Large intestine (tissue), 3 donors: Measurements from ENCODE around the gene DYNLT3. TPM values are rescaled to one million over a fixed set of nuclear protein-coding genes. Genes with fewer than 3 reads are reported as not detected.

Source experiments
- DNase-seq, 2 donors: peaks; one replicate each; pipeline versions ENCODE4 v3.0.0 to v3.0.0-alpha.2; 2013
- H3K27ac ChIP-seq: one replicate; pipeline ENCODE4 v1.5.1; 2013; ENCODE audit warnings: low read length
- H3K27me3 ChIP-seq: 2 replicates; pipeline ENCODE4 v1.6.1; 2013; ENCODE audit warnings: low read length; ENCODE audit not compliant: control insufficient read depth, insufficient read depth
- H3K36me3 ChIP-seq: 2 replicates; pipeline ENCODE4 v1.6.1; 2013; ENCODE audit warnings: low read length; ENCODE audit not compliant: control insufficient read depth, insufficient read depth
- H3K4me1 ChIP-seq: one replicate; pipeline ENCODE4 v1.6.1; 2013; ENCODE audit warnings: low read length; ENCODE audit not compliant: control insufficient read depth, insufficient read depth
- H3K4me3 ChIP-seq: one replicate; pipeline ENCODE4 v1.5.1; 2013; ENCODE audit warnings: low read length
- H3K9me3 ChIP-seq: one replicate; pipeline ENCODE4 v1.6.1; 2013; ENCODE audit warnings: mild to moderate bottlenecking, low read depth, low read length, moderate library complexity; ENCODE audit not compliant: control insufficient read depth
- WGBS: methylation state at CpG from one replicate; pipeline ENCODE4 v1.1.5; 2013; ENCODE audit warnings: low lambda C conversion rate; ENCODE audit not compliant: insufficient coverage; 5-methylcytosine and 5-hydroxymethylcytosine counted together
- polyA plus RNA-seq: library from polyadenylated mRNA; unstranded; fragments of 120-200 nt; gene quantifications from one replicate; pipeline ENCODE4 v1.2.1, GENCODE V29; 2013

Gene DYNLT3
- polyA plus RNA-seq, 1 donor = 23.9 TPM

- no peaks in the 10 kb centered on the region for H3K27me3 ChIP-seq
- no CpG with 5 or more reads among the region's 3 CpGs for WGBS
- no peaks in the 10 kb centered on the region for H3K36me3 ChIP-seq
Observed at GRCh38 chrX:37817579-37817978, 29.8 kb downstream of the DYNLT3 start.

GRCh38 chrX:37817176-37817575 is 30.2 kb downstream of the DYNLT3 start:
- H3K4me1 ChIP-seq = no peaks in the 10 kb centered on the region
- H3K4me3 ChIP-seq = no peak overlapping the region
- H3K36me3 ChIP-seq = no peaks in the 10 kb centered on the region
- no peaks in the 10 kb centered on the region for H3K27me3 ChIP-seq
- no peak overlapping the region for H3K27ac ChIP-seq
- H3K9me3 ChIP-seq = no peaks in the 10 kb centered on the region
- WGBS = no CpG with 5 or more reads among the region's 2 CpGs
- no peak for DNase-seq

More at GRCh38 chrX:37817579-37817978, 29.8 kb downstream of the DYNLT3 start:
- Histone ChIP-seq H3K4me1 (no peaks in the 10 kb centered on the region), H3K9me3 (no peaks in the 10 kb centered on the region), H3K4me3 (no peak overlapping the region), H3K27ac (no peak overlapping the region)
- no peak for DNase-seq

DNA sequence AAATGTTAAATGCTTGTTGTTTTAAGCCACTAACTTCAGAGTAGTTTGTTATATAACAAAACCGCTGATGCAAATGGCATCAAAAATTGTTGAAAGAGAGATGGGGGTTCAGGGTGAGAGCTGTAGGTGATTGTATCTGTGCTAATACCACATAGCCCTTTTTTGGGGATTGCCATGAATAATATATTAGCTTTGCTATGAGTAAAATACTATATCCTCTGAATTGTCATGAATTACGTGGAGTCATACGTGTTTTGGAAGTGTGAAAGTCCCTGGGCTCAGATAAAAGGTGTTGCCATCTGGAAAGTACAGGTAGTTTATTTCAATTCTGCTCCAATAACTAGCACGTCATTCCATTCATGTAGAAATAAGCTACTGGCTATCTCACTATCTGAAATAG is 30.6 kb downstream of the DYNLT3 start:
- Histone ChIP-seq H3K27me3 (no peaks in the 10 kb centered on the region), H3K4me1 (no peaks in the 10 kb centered on the region), H3K36me3 (no peaks in the 10 kb centered on the region), H3K27ac (no peak overlapping the region), H3K4me3 (no peak overlapping the region), H3K9me3 (no peaks in the 10 kb centered on the region)
- WGBS = no CpG with 5 or more reads among the region's 4 CpGs
- no peak for DNase-seq

GRCh38 chrX:37815366-37815765 is 32.0 kb downstream of the DYNLT3 start:
- no peak for DNase-seq
- no peaks in the 10 kb centered on the region for H3K4me1 ChIP-seq
- H3K27me3 ChIP-seq = no peaks in the 10 kb centered on the region
- no peaks in the 10 kb centered on the region for H3K36me3 ChIP-seq
- 50% methylated on average over 1 of the region's 5 CpGs for WGBS
- no peak overlapping the region for H3K27ac ChIP-seq
- no peaks in the 10 kb centered on the region for H3K9me3 ChIP-seq
- H3K4me3 ChIP-seq = no peak overlapping the region

- no peak for DNase-seq
- no CpG with 5 or more reads among the region's 4 CpGs for WGBS
- H3K9me3 ChIP-seq = no peaks in the 10 kb centered on the region
- no peak overlapping the region for H3K27ac ChIP-seq
- no peaks in the 10 kb centered on the region for H3K4me1 ChIP-seq
- no peaks in the 10 kb centered on the region for H3K36me3 ChIP-seq
- H3K4me3 ChIP-seq = no peak overlapping the region
- no peaks in the 10 kb centered on the region for H3K27me3 ChIP-seq
Observed at GRCh38 chrX:37813570-37813969, 33.8 kb downstream of the DYNLT3 start.

GRCh38 chrX:37812110-37812509 is 35.3 kb downstream of the DYNLT3 start:
- no peak for DNase-seq
- no peaks in the 10 kb centered on the region for H3K27me3 ChIP-seq
- H3K9me3 ChIP-seq = no peaks in the 10 kb centered on the region
- H3K4me3 ChIP-seq = no peak overlapping the region
- WGBS = no CpG with 5 or more reads among the region's 1 CpG
- no peaks in the 10 kb centered on the region for H3K36me3 ChIP-seq
- H3K27ac ChIP-seq = no peak overlapping the region
- no peaks in the 10 kb centered on the region for H3K4me1 ChIP-seq

GRCh38 chrX:37809970-37810369 is 37.4 kb downstream of the DYNLT3 start:
- H3K9me3 ChIP-seq = no peaks in the 10 kb centered on the region
- no CpG with 5 or more reads among the region's 2 CpGs for WGBS
- H3K4me1 ChIP-seq = no peaks in the 10 kb centered on the region
- no peak overlapping the region for H3K4me3 ChIP-seq
- H3K27ac ChIP-seq = no peak overlapping the region
- no peaks in the 10 kb centered on the region for H3K36me3 ChIP-seq
- DNase-seq = no peak
- no peaks in the 10 kb centered on the region for H3K27me3 ChIP-seq

- Histone ChIP-seq H3K4me3 (no peak overlapping the region), H3K9me3 (no peaks in the 10 kb centered on the region), H3K36me3 (no peaks in the 10 kb centered on the region), H3K27ac (no peak overlapping the region), H3K4me1 (no peaks in the 10 kb centered on the region), H3K27me3 (no peaks in the 10 kb centered on the region)
- DNase-seq = no peak
- no CpG with 5 or more reads among the region's 2 CpGs for WGBS
Observed at GRCh38 chrX:37803057-37803456, 44.3 kb downstream of the DYNLT3 start.

GRCh38 chrX:37802028-37802427 is 45.3 kb downstream of the DYNLT3 start:
- Histone ChIP-seq H3K27me3 (no peaks in the 10 kb centered on the region), H3K4me3 (no peak overlapping the region), H3K27ac (no peak overlapping the region), H3K9me3 (no peaks in the 10 kb centered on the region), H3K4me1 (no peaks in the 10 kb centered on the region), H3K36me3 (no peaks in the 10 kb centered on the region)
- DNase-seq = no peak

- H3K9me3 ChIP-seq = no peaks in the 10 kb centered on the region
- H3K27ac ChIP-seq = no peak overlapping the region
- no peaks in the 10 kb centered on the region for H3K27me3 ChIP-seq
Observed at GRCh38 chrX:37800717-37801116, 46.7 kb downstream of the DYNLT3 start.

DNA sequence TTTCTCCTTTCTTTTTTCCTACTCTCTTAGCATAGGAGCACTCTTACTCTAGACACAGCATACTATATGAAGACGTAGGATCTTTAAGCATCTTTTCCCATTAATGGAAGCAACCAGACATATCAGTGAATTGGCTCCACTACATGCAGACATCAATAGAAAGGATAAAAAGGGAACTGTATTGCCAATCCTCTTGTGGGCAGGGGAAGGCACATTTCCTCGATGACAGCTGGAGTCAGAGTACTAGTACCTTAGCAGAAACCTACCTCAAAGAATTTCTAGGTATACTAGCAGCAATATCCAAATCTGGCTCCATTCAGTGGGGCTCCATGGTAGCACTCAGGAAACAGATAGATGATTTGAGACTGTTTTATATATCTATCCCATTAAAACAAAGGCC is 47.4 kb downstream of the DYNLT3 start:
- no peaks in the 10 kb centered on the region for H3K27me3 ChIP-seq
- DNase-seq = no peak
- no peaks in the 10 kb centered on the region for H3K4me1 ChIP-seq
- H3K27ac ChIP-seq = no peak overlapping the region
- H3K4me3 ChIP-seq = no peak overlapping the region
- H3K9me3 ChIP-seq = no peaks in the 10 kb centered on the region
- H3K36me3 ChIP-seq = no peaks in the 10 kb centered on the region
- no CpG with 5 or more reads among the region's 2 CpGs for WGBS

More at GRCh38 chrX:37800717-37801116, 46.7 kb downstream of the DYNLT3 start:
- no peaks in the 10 kb centered on the region for H3K4me1 ChIP-seq
- no peak overlapping the region for H3K4me3 ChIP-seq
- no peak for DNase-seq
- H3K36me3 ChIP-seq = no peaks in the 10 kb centered on the region
